Parathyroid adenoma (tissue), 2 donors: Measurements from ENCODE around the gene MCHR1.

Experiments
- H2AFZ ChIP-seq: fragments of 300-600 bp; sonication (generic); one replicate; pipeline ENCODE4 v1.7.0; 2017; ENCODE audit warnings: antibody characterized with exemption, mild to moderate bottlenecking
- H3K27ac ChIP-seq: fragments of 300-600 bp; sonication (generic); one replicate; pipeline ENCODE4 v1.7.0; 2017
- H3K27me3 ChIP-seq: fragments of 300-600 bp; sonication (generic); one replicate; pipeline ENCODE4 v1.7.0; 2017; ENCODE audit warnings: low read length; ENCODE audit not compliant: control insufficient read depth, insufficient read depth
- H3K36me3 ChIP-seq: fragments of 300-600 bp; sonication (generic); one replicate; pipeline ENCODE4 v1.7.0; 2017; ENCODE audit warnings: low read length; ENCODE audit not compliant: control insufficient read depth, insufficient read depth
- H3K4me1 ChIP-seq: fragments of 300-600 bp; sonication (generic); one replicate; pipeline ENCODE4 v1.7.0; 2017; ENCODE audit warnings: control low read depth
- H3K4me2 ChIP-seq: fragments of 300-600 bp; sonication (generic); one replicate; pipeline ENCODE4 v1.7.0; 2017; ENCODE audit warnings: low read length
- H3K4me3 ChIP-seq: fragments of 300-600 bp; sonication (generic); one replicate; pipeline ENCODE4 v1.7.0; 2017; ENCODE audit warnings: low read depth, low read length
- H3K79me2 ChIP-seq: fragments of 300-600 bp; sonication (generic); one replicate; pipeline ENCODE4 v1.7.0; 2017; ENCODE audit warnings: control low read depth
- H3K9ac ChIP-seq: fragments of 300-600 bp; sonication (generic); one replicate; pipeline ENCODE4 v1.7.0; 2017; ENCODE audit warnings: mild to moderate bottlenecking
- H3K9me3 ChIP-seq: fragments of 300-600 bp; sonication (generic); one replicate; pipeline ENCODE4 v1.7.0; 2017; ENCODE audit warnings: low read length; ENCODE audit not compliant: control insufficient read depth
- TF ChIP-seq, protein P1 (sequence below): fragments of 300-600 bp; sonication (generic); IDR thresholded peaks from one replicate; pipeline ENCODE4 v1.7.0; 2017; ENCODE audit warnings: antibody characterized with exemption, mild to moderate bottlenecking
- donor health status: primary hyperparathyroidism.

Gene MCHR1

DNA sequence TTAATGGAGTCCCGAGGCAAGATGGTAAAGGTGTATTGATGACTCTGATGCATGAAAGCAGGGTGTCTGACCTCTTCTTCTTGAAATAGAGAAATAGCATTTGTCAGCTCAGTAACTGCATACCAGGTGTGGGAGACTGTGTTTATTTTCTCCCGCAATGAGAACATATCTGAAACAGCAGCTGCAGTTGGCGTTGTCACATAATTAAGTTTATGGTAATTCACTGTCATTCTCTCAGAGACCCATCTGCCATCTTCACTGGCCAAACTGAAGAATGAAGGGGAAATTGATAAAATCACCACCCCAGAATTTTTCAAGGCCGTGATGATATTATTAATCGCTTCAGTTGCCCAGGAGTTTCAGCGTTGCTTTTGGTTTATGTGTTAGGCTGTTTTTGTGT lies 20.1 kb upstream of the MCHR1 start:
- Histone ChIP-seq H3K4me1 (no peaks in the 10 kb centered on the region), H3K4me3 (no peak overlapping the region), H3K9ac (no peak overlapping the region), H3K79me2 (no peaks in the 10 kb centered on the region), H2AFZ (no peak overlapping the region), H3K36me3 (no peaks in the 10 kb centered on the region), H3K9me3 (no peaks in the 10 kb centered on the region), H3K4me2 (no peak overlapping the region), H3K27me3 (no peaks in the 10 kb centered on the region), H3K27ac (no peak overlapping the region)
- TF ChIP-seq, protein P1, sequence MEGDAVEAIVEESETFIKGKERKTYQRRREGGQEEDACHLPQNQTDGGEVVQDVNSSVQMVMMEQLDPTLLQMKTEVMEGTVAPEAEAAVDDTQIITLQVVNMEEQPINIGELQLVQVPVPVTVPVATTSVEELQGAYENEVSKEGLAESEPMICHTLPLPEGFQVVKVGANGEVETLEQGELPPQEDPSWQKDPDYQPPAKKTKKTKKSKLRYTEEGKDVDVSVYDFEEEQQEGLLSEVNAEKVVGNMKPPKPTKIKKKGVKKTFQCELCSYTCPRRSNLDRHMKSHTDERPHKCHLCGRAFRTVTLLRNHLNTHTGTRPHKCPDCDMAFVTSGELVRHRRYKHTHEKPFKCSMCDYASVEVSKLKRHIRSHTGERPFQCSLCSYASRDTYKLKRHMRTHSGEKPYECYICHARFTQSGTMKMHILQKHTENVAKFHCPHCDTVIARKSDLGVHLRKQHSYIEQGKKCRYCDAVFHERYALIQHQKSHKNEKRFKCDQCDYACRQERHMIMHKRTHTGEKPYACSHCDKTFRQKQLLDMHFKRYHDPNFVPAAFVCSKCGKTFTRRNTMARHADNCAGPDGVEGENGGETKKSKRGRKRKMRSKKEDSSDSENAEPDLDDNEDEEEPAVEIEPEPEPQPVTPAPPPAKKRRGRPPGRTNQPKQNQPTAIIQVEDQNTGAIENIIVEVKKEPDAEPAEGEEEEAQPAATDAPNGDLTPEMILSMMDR = no peak

DNA sequence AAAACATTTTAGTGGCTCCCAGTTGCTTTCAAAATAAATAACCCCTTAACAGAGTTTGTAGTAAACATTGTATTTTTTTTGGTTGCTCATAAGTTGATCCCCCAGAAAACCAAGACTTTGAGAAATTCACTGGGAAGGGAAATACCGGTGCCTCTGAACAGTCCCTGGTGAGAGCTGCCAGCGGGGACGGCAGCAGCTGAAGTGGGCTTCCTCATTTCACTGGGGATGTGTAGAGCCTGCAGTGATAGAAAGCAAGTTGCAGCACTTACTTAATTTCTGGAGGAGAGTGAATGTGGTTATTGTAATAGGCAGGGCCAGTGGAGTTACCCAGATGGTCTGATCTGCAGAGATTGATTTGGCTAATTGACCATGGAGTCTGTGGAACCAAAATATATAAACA lies 18.6 kb upstream of the MCHR1 start:
- no peak overlapping the region for H3K27ac ChIP-seq
- H3K9ac ChIP-seq = no peak overlapping the region
- no peaks in the 10 kb centered on the region for H3K27me3 ChIP-seq
- no peaks in the 10 kb centered on the region for H3K9me3 ChIP-seq
- H2AFZ ChIP-seq = no peak overlapping the region
- H3K4me3 ChIP-seq = no peak overlapping the region
- H3K36me3 ChIP-seq = no peaks in the 10 kb centered on the region
- TF ChIP-seq, protein P1 = no peak
- no peaks in the 10 kb centered on the region for H3K4me1 ChIP-seq
- H3K79me2 ChIP-seq = no peaks in the 10 kb centered on the region
- no peak overlapping the region for H3K4me2 ChIP-seq

DNA sequence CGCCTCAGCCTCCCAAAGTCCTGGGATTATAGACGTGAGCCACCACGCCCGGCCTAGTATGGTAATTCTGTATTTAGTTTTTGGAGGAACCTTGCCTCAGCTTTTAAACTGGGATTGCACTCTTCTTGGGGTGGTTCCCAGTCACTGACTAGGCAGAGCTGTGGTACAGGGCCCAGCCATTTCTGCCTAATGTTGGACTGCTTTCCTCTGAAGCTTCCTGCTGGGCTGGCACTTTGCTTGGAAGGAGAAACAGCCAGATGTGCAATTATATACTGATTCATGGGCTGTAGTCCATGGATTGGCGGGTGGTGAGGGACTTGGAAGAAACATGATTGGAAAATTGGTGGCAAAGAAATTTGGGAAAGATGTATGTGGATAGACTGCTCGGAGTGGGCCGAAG lies 17.6 kb upstream of the MCHR1 start:
- Histone ChIP-seq H3K4me1 (no peaks in the 10 kb centered on the region), H3K4me2 (no peak overlapping the region), H3K79me2 (no peaks in the 10 kb centered on the region), H3K9me3 (no peaks in the 10 kb centered on the region), H3K27me3 (no peaks in the 10 kb centered on the region), H2AFZ (no peak overlapping the region), H3K9ac (no peak overlapping the region), H3K36me3 (no peaks in the 10 kb centered on the region), H3K27ac (no peak overlapping the region), H3K4me3 (no peak overlapping the region)
- TF ChIP-seq, protein P1 = no peak

DNA sequence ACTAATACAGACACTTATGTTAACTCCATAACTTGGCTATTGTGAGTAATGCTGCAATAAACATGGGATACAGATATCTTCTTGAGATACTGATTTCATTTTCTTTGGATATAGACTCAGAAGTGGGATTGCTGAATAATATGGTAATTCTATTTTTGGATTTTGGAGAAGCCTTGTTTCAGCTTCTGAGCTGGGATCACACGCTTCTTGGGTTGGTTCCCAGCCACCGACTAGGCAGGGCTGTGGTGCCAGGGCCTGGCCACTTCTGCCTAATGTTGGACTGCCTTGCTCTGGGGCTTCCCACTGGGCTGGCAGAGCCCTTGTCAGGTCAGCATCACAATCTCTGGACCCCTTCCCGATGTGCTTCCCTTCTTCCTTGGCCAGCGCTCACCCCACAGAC lies 14.0 kb upstream of the MCHR1 start:
- no peaks in the 10 kb centered on the region for H3K79me2 ChIP-seq
- H3K4me3 ChIP-seq = no peak overlapping the region
- no peak overlapping the region for H3K9ac ChIP-seq
- no peaks in the 10 kb centered on the region for H3K36me3 ChIP-seq
- H3K4me1 ChIP-seq = no peaks in the 10 kb centered on the region
- no peaks in the 10 kb centered on the region for H3K27me3 ChIP-seq
- TF ChIP-seq, protein P1 = no peak
- no peak overlapping the region for H3K27ac ChIP-seq
- H3K9me3 ChIP-seq = no peaks in the 10 kb centered on the region
- no peak overlapping the region for H3K4me2 ChIP-seq
- no peak overlapping the region for H2AFZ ChIP-seq

DNA sequence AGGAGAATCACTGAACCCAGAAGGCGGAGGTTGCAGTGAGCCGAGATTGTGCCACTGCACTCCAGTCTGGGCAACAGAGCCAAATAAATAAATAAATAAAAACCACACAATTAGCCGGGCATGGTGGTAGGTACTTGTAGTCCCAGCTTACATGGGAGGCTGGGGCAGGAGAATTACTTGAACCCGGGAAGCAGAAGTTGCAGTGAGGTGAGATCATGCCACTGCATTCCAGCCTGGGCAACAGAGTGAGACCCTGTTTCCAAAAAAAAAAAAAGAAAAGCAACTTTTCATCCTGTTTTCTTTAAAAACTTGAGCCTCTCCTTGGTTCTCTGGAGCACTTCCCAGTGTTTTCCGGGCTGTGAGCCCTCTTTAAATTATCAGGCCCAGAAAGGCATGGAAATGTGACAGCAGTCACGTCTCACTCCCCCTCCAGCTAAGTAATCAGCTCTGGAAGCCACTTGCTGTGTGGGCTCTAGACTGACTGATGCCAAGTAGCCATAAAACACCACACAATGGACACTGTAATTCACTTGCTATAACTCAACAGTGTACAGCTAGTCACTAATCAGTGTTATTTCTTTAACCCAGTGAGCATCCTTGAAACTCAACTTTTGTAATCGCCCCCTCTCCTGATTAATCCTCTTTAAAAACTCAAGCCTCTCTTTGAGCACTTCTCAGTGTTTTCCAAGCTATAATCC lies 13.0 kb upstream of the MCHR1 start:
- H3K4me3 ChIP-seq = no peak overlapping the region
- no peaks in the 10 kb centered on the region for H3K79me2 ChIP-seq
- H3K9ac ChIP-seq = no peak overlapping the region
- TF ChIP-seq, protein P1 = no peak
- H3K36me3 ChIP-seq = no peaks in the 10 kb centered on the region
- H2AFZ ChIP-seq = no peak overlapping the region
- no peaks in the 10 kb centered on the region for H3K27me3 ChIP-seq
- no peaks in the 10 kb centered on the region for H3K9me3 ChIP-seq
- no peaks in the 10 kb centered on the region for H3K4me1 ChIP-seq
- no peak overlapping the region for H3K4me2 ChIP-seq
- H3K27ac ChIP-seq = no peak overlapping the region
